Memory B cell (primary cell): ENCODE results near the gene COA1.
"Not testable (repeated sequence)": the region's sequence is repeated elsewhere in the genome, so short reads cannot be mapped to it uniquely, and the experiment has no call there.

ENCODE experiments used
- ATAC-seq: fragments of 150-1000 bp; cut with Tn5 transposase; 2 replicates; pipeline ENCODE4 v1.10.0; 2021; ENCODE audit warnings: low read depth, mild to moderate bottlenecking, moderate library complexity
- DNase-seq, 2 donors: peaks; one replicate each; pipeline ENCODE4 v3.0.0; 2022; ENCODE audit warnings: low spot score in 2 of 2
- H3K27ac Mint-ChIP-seq: one replicate; pipeline ENCODE4 v1.8.0; 2022; ENCODE audit warnings: mild to moderate bottlenecking, moderate library complexity, mixed read lengths
- H3K27me3 Mint-ChIP-seq: one replicate; pipeline ENCODE4 v1.8.0; 2022; ENCODE audit warnings: mixed read lengths
- H3K36me3 Mint-ChIP-seq: one replicate; pipeline ENCODE4 v1.8.0; 2022; ENCODE audit warnings: mild to moderate bottlenecking, mixed read lengths
- H3K4me1 Mint-ChIP-seq: one replicate; pipeline ENCODE4 v1.8.0; 2022; ENCODE audit warnings: mixed read lengths
- H3K4me3 Mint-ChIP-seq: one replicate; pipeline ENCODE4 v1.8.0; 2022; ENCODE audit warnings: mild to moderate bottlenecking, moderate library complexity, mixed read lengths
- H3K9me3 Mint-ChIP-seq: one replicate; pipeline ENCODE4 v1.8.0; 2022; ENCODE audit warnings: mixed read lengths

Gene COA1, protein sequence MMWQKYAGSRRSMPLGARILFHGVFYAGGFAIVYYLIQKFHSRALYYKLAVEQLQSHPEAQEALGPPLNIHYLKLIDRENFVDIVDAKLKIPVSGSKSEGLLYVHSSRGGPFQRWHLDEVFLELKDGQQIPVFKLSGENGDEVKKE

DNA sequence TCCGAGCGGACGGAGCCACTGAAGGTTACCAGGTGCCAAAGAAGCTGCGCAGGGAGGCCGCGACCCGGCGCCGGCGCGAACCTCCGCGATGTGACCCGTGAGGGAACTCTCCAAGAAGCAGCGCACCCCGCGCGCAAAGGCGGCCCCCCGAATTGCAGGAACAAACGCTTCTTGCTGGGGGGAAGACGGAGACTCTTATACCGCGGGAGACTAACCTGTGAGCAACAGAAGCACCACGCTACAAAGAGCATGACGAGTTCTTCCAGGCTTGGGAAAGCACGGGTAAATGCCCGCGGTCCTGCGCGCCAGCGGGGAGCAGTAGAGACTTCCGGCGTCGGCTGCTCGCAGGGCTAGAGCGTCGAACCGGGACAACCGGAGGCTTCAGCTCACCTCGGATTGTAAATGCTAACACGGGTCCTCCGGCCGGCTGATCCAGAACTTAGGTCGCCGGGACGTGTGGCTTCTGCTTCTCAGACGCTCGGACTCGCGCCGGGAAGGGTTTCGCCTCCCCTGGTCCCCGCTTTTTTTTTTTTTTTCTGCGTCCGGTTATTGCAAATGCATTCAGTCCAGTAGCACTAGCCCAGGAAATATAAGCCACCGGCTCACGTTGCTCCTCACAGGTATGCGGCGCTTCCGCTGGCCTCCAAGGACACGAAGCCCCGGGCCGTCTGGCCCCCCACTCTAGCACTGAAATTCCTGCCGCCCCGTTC is at the start of gene COA1:
COA1 (minus strand) TSS at position 310 of the 710 bp plus-strand sequence. CDS start 80,909 bp downstream, outside the sequence.
- Mint-ChIP-seq H3K27me3 (no peaks in the 10 kb centered on the region), H3K4me1 (peaks cover 18% of the 10 kb centered on the region), H3K27ac (peak within 1 kb of the TSS; percentile 86), H3K36me3 (peaks cover 2% of the 10 kb centered on the region), H3K9me3 (no peaks in the 10 kb centered on the region), H3K4me3 (peak within 1 kb of the TSS; percentile 95)
- peak; percentile 91 for ATAC-seq
- peak; percentile 73 to 77 for DNase-seq

DNA sequence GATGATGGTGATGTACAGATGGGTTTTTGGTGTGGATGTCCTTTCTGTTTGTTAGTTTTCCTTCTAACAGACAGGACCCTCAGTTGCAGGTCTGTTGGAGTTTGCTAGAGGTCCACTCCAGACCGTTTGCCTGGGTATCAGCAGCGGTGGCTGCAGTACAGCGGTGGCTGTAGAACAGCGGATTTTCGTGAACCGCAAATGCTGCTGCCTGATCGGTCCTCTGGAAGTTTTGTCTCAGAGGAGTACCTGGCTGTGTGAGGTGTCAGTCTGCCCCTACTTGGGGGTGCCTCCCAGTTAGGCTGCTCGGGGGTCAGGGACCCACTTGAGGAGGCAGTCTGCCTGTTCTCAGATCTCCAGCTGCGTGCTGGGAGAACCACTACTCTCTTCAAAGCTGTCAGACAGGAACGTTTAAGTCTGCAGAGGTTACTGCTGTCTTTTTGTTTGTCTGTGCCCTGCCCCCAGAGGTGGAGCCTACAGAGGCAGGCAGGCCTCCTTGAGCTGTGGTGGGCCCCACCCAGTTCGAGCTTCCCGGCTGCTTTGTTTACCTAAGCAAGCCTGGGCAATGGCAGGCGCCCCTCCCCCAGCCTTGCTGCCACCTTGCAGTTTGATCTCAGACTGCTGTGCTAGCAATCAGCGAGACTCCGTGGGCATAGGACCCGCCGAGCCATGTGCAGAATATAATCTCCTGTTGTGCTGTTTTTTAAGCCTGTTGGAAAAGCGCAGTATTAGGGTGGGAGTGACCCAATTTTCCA is 49.1 kb upstream of the COA1 start:
- not testable (repeated sequence) for H3K9me3 Mint-ChIP-seq, DNase-seq, H3K4me1 Mint-ChIP-seq, ATAC-seq, H3K4me3 Mint-ChIP-seq, H3K27ac Mint-ChIP-seq, H3K27me3 Mint-ChIP-seq
- H3K36me3 Mint-ChIP-seq, result peaks cover 23% of the 10 kb centered on the region

DNA sequence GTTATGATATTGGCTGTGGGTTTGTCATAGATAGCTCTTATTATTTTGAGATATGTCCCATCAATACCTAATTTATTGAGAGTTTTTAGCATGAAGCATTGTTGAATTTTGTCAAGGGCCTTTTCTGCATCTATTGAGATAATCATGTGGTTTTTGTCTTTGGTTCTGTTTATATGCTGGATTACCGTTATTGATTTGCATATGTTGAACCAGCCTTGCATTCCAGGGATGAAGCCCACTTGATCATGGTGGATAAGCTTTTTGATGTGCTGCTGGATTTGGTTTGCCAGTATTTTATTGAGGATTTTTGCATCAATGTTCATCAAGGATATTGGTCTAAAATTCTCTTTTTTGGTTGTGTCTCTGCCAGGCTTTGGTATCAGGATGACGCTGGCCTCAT is 45.9 kb upstream of the COA1 start:
- H3K27me3 Mint-ChIP-seq, H3K4me1 Mint-ChIP-seq, DNase-seq, H3K27ac Mint-ChIP-seq, H3K9me3 Mint-ChIP-seq, H3K4me3 Mint-ChIP-seq, ATAC-seq: not testable (repeated sequence)
- peaks cover 23% of the 10 kb centered on the region for H3K36me3 Mint-ChIP-seq

DNA sequence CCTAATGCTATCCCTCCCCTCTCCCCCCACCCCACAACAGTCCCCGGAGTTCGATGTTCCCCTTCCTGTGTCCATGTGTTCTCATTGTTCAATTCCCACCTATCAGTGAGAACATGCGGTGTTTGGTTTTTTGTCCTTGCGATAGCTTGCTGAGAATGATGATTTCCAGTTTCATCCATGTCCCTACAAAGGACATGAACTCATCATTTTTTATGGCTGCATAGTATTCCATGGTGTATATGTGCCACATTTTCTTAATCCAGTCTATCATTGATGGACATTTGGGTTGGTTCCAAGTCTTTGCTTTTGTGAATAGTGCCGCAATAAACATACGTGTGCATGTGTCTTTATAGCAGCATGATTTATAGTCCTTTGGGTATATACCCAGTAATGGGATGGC is 43.9 kb upstream of the COA1 start:
- H3K9me3 Mint-ChIP-seq, H3K27me3 Mint-ChIP-seq, H3K4me3 Mint-ChIP-seq, ATAC-seq, DNase-seq, H3K4me1 Mint-ChIP-seq, H3K27ac Mint-ChIP-seq: not testable (repeated sequence)
- H3K36me3 Mint-ChIP-seq, result peaks cover 18% of the 10 kb centered on the region

DNA sequence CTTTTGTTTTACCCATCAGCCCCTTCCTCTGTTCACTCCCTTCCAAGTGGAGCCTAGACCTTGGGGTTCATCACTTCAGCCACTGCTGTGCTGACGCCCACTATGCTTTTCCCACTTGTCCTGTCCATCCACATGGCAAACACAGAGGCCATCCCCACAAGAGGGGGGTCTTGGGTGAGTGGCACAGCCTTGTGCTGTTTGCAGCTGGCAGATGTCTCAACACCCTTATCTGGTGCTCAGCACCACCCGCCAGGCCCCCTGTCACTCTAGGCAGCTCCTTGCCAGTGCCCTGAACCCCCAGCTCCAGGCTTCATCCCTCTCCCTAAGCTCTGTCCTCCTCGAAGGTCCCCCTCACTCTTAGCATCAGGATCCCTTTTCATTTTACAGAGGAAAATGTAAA is 42.2 kb upstream of the COA1 start:
- H3K36me3 Mint-ChIP-seq, result peaks cover 16% of the 10 kb centered on the region
- H3K27ac Mint-ChIP-seq, result no peak overlapping the region
- no peaks in the 10 kb centered on the region for H3K4me1 Mint-ChIP-seq
- no peaks in the 10 kb centered on the region for H3K27me3 Mint-ChIP-seq
- H3K4me3 Mint-ChIP-seq, result no peak overlapping the region
- ATAC-seq (no peak), DNase-seq (no peak)
- peaks cover 2% of the 10 kb centered on the region for H3K9me3 Mint-ChIP-seq

DNA sequence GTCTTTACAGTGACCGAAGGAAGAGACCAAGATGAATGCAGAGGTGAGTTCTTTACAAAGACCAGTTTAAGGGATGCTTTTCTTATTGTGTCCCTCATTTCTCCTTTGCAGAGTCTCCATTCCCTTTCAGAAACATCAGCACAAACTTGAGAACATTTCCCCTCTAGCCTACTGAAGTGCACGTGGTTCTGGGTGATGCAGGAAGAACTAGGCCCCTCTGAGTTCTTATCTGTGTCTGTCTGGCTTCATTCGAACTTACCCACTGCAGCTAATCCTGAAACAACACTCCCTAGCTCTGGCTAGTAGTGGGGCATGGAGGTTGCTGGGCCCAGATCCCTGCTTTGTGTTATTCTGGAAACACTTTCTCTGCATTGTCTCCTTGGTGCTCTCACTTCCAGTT is 41.8 kb upstream of the COA1 start:
- H3K27ac Mint-ChIP-seq, result no peak overlapping the region
- DNase-seq, result no peak

DNA sequence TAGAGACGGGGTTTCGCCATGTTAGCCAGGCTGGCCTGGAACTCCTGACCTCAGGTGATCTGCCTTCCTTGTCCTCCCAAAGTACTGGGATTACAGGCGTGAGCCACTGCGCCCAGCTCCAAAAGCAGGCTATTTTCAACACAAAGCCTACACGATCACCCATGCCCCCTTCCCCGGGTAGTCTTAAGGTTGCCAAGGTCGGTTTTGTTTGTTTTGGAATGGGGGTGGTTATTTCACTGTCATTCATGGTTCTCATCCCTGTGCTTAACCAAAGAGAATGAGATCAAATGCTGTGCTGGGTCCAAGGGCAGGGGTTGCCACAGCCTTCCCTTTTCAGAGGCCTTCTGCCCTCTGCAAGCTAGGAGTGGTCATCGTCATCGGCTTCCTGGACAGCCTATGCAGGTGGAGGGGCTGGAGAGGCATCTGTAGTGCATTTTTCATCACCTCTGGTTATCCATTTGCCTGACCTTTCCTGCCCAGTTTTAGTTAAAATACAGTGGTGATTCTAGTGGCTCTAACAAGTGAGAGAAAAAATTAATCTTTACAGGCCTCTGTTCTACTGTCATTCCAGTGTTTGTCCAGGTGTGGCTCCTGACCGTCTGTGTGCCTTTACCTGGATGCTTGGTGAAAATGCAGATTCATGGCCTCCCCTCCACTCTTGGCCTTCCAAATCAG is 40.6 kb upstream of the COA1 start:
- H3K27ac Mint-ChIP-seq, result no peak overlapping the region
- no peaks in the 10 kb centered on the region for H3K4me1 Mint-ChIP-seq
- no peak overlapping the region for H3K4me3 Mint-ChIP-seq
- no peaks in the 10 kb centered on the region for H3K9me3 Mint-ChIP-seq
- ATAC-seq, result no peak
- H3K36me3 Mint-ChIP-seq, result peaks cover 13% of the 10 kb centered on the region
- no peaks in the 10 kb centered on the region for H3K27me3 Mint-ChIP-seq
- DNase-seq, result no peak

More for the DNA sequence above, 41.8 kb upstream of the COA1 start:
- H3K4me3 Mint-ChIP-seq, result no peak overlapping the region
- no peaks in the 10 kb centered on the region for H3K9me3 Mint-ChIP-seq
- H3K4me1 Mint-ChIP-seq, result no peaks in the 10 kb centered on the region
- H3K27me3 Mint-ChIP-seq, result no peaks in the 10 kb centered on the region
- no peak for ATAC-seq
- peaks cover 13% of the 10 kb centered on the region for H3K36me3 Mint-ChIP-seq

DNA sequence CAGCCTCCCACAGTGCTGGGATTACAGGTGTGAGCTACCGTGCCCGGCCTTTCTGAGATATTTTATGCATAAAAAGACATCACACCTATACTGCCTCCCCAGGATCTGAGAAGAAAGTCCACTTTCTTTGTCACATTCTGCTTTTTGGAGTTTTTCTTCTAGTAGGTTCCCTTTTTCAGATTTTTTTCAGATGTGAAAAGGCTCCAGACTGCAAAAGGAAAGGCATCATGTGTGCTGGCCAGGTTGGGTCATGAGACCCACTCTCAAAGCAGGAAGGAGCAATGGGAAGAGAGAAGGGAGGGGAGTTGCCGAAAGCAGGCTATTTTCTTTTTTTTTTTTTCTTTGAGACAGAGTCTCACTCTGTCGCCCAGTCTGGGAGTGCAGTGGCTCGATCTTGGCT is 40.0 kb upstream of the COA1 start:
- Mint-ChIP-seq H3K27me3 (no peaks in the 10 kb centered on the region), H3K4me3 (no peak overlapping the region), H3K4me1 (peaks cover 3% of the 10 kb centered on the region), H3K27ac (no peak overlapping the region), H3K36me3 (peaks cover 13% of the 10 kb centered on the region), H3K9me3 (no peaks in the 10 kb centered on the region)
- ATAC-seq, result no peak
- DNase-seq, result no peak

DNA sequence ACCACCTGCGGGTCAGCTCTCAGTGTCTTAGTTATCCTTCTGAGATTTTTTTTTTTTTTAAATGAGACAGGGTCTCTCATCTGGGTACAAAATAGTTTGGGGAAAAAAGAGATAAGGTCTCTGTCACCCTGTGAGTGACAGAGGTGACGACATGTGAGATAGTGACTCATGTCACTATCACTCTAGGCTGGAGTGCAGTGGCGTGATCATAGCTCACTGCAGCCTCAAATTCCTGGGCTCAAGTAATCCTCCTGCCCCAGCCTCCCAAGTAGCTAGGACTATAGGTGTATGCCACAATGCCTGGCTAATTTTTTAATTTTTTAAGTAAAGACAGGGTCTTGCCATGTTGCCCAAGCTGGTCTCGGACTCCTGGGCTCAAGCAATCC is 39.6 kb upstream of the COA1 start:
- Mint-ChIP-seq H3K4me1 (peaks cover 4% of the 10 kb centered on the region), H3K27ac (no peak overlapping the region), H3K27me3 (no peaks in the 10 kb centered on the region), H3K4me3 (no peak overlapping the region), H3K9me3 (no peaks in the 10 kb centered on the region), H3K36me3 (peaks cover 13% of the 10 kb centered on the region)
- DNase-seq, result no peak
- no peak for ATAC-seq

DNA sequence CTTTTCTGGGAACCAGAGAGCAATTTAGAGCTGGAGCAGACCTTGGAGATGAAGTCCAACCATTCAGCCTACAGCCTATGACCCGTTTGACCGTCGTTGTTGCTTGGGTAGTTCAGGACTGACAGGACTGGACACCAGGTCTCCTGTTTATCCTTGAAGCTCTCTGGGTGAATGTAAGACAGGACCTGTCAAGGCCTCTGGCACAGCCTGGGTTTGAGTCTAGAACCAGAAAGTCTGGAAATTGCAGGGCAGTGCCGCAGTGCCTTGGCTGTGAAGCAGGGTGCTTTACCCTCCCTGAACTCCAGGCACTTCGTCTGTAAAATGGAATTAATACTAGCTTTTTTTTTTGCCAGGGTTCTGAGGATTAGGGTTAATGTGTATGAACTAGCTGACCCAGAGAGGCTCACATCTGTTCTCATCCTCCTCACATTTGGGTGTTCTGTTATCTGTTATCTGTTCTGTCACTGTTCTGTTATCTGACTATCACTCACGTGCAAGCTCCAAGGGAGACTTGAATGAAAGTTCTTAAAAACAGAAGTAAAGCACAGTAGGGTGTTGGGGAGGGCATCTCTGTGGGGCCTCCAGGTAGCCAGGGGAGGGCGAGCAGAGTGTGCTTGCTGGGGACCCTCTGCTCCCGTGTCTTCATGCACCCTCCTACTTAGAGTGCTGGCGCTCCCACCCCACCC is 39.0 kb upstream of the COA1 start:
- no peaks in the 10 kb centered on the region for H3K27me3 Mint-ChIP-seq
- H3K27ac Mint-ChIP-seq, result no peak overlapping the region
- DNase-seq (no peak), ATAC-seq (no peak)
- H3K4me3 Mint-ChIP-seq, result no peak overlapping the region
- peaks cover 13% of the 10 kb centered on the region for H3K36me3 Mint-ChIP-seq
- peaks cover 4% of the 10 kb centered on the region for H3K4me1 Mint-ChIP-seq
- no peaks in the 10 kb centered on the region for H3K9me3 Mint-ChIP-seq

DNA sequence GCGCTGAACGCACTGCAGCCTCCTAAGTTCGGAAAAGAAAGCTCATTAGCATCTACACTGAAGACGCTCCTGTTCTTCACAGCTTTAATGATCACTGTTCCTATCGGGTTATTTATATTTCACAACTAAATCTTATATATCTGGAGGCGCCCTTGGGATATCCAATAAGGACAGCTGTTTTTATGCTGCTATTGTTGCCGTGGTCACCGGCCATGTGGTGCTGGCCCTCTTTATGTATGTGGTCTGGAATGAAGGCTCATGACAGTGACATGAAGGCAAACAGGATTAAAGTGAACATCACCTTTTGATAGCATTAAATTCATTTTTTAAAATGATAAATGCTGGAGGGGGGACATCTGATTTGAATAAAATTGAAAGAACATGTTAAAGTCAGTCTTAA is 38.0 kb upstream of the COA1 start:
- DNase-seq, result no peak
- Mint-ChIP-seq H3K36me3 (peaks cover 4% of the 10 kb centered on the region), H3K9me3 (no peaks in the 10 kb centered on the region), H3K27me3 (no peaks in the 10 kb centered on the region), H3K27ac (no peak overlapping the region), H3K4me3 (no peak overlapping the region), H3K4me1 (peaks cover 8% of the 10 kb centered on the region)
- ATAC-seq, result no peak

DNA sequence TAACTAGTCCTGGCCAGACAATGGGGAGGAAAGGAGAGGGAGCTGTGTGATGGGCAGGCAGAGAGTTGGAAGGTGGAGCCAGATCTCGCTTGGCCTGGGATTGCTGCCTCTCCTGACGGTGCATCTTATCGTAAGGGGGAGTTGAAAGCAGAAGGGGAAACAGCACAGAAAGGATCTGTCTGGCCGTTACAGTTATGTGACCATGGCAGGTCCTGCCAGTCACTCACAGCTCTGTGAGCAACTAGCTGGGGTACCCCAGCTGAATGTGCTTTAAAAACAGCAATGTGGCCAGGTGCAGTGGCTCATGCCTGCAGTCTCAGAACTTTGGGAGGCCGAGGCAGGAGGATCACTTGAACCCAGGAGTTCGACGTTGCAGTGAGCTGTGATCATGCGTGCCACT is 37.2 kb upstream of the COA1 start:
- no peak overlapping the region for H3K27ac Mint-ChIP-seq
- no peak overlapping the region for H3K4me3 Mint-ChIP-seq
- ATAC-seq, result no peak
- no peaks in the 10 kb centered on the region for H3K27me3 Mint-ChIP-seq
- H3K4me1 Mint-ChIP-seq, result peaks cover 11% of the 10 kb centered on the region
- H3K36me3 Mint-ChIP-seq, result no peaks in the 10 kb centered on the region
- H3K9me3 Mint-ChIP-seq, result no peaks in the 10 kb centered on the region
- DNase-seq, result no peak

DNA sequence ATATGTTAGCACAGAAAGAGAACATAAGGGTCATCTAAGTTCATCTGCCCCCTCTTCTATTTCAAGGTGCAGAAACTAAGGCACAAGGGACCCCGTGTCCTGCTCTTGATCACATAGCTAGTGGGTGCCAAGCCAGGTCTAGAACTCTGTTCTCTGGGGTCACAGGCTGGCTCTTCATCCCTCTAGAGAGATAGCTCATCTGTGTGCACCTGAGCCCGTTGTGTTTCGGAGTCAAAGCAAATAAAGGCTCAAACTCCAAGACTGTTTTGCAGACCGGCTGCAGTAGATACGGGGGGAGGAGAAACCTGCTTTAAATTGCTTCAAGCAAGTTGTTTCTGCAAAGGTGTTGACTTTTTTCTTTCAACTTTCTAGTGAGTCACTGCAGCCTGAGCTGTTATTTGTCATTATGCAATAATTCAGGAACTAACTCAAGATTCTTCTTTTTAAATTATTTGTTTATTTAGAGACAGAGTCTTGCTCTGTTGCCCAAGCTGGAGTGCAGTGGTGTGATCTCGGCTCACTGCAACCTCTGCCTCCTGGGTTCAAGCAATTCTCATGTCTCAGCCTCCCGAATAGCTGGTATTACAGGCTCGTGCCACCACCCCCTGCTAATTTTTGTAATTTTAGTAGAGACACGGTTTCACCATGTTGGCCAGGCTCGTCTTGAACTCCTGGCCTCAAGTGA is 35.6 kb upstream of the COA1 start:
- H3K27me3 Mint-ChIP-seq, result no peaks in the 10 kb centered on the region
- no peaks in the 10 kb centered on the region for H3K9me3 Mint-ChIP-seq
- H3K27ac Mint-ChIP-seq, result peak overlapping the region; percentile 90
- H3K4me3 Mint-ChIP-seq, result peak overlapping the region; percentile 76
- peaks cover 11% of the 10 kb centered on the region for H3K4me1 Mint-ChIP-seq
- no peak for DNase-seq
- ATAC-seq, result no peak
- no peaks in the 10 kb centered on the region for H3K36me3 Mint-ChIP-seq
